DOHH2 (cell line): ENCODE data around the gene CCDC68.

Experiments
- CTCF ChIP-seq: fragments of 200-600 bp; sonication (generic); IDR thresholded peaks from one replicate; pipeline ENCODE4 v1.5.1; 2014; ENCODE audit warnings: antibody characterized with exemption, mild to moderate bottlenecking, low read depth, low read length; ENCODE audit not compliant: poor library complexity, severe bottlenecking
- EZH2phosphoT487 ChIP-seq: fragments of 200-600 bp; sonication (generic); IDR thresholded peaks from 2 replicates; pipeline ENCODE4 v1.6.1; 2017; ENCODE audit warnings: borderline replicate concordance, mild to moderate bottlenecking, antibody characterized with exemption, low read length, moderate library complexity, mixed read lengths

DNA sequence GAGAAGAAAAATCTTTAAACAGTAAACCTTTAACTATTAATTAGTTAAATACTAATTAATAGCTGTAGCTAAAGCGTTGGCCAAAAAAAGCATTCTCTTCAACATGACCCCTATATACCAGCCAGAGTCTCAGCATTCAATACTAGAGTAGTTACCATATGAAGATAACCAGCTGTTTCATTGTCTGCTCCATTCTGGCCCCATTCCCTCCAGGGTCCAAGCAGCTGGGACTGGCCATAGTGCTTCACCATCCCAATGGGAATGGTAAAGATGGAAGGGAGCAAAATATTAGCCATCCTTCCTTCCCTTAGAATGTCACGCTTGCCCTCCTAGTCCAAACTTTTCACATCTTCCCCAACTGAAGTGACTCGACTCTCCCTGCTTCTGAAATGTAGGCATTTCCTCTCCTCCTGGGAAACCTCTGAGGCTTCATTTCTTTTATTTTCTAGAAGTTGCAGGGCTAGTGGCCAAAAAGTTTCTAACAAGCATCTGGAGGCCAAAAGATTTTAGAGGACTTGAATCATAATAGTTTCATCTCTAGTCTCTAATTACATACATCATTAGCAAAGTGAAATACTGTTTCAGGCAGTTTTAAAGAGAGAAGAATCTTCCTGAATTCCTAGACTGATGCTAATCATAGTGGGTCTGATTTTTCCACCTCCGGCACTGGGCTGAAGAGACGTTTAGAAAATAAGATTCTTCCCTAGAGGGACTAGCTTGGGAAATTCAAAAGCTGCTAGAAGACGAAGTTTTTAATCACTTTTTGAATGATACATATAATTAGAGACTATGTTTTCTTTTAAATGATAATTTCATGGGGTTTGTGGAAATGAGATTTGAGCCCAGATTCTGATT is 52.7 kb downstream of the CCDC68 start:
- TF ChIP-seq CTCF (no peak), EZH2phosphoT487 (no peak)
